A549 (cell line): ENCODE results near the gene ACAA1.

ENCODE experiments used
- BHLHE40 ChIP-seq: IDR thresholded peaks from 2 replicates; pipeline ENCODE4 v1.6.1; 2012; ENCODE audit warnings: low read depth, low read length, inconsistent platforms
- EHMT2 ChIP-seq: fragments of 200-600 bp; sonication (generic); IDR thresholded peaks from 2 replicates; pipeline ENCODE4 v1.6.1; 2016; ENCODE audit warnings: antibody characterized with exemption, low read depth, mild to moderate bottlenecking, moderate library complexity
- KDM5A ChIP-seq: fragments of 200-600 bp; sonication (generic); IDR thresholded peaks from 2 replicates; pipeline ENCODE4 v1.6.1; 2016; ENCODE audit warnings: antibody characterized with exemption, mild to moderate bottlenecking
- POLR2A ChIP-seq: IDR thresholded peaks from 2 replicates; pipeline ENCODE4 v1.6.1; 2012; ENCODE audit warnings: mild to moderate bottlenecking, low read length
- TP53 ChIP-seq: fragments of 250-450 bp; sonication (Bioruptor Pico); IDR thresholded peaks from 2 replicates; pipeline ENCODE4 v1.5.0; 2021; ENCODE audit warnings: mild to moderate bottlenecking, moderate library complexity
- TF ChIP-seq, protein P1 (sequence below): fragments of >200 bp; sonication (Bioruptor Twin); formaldehyde crosslinking; IDR thresholded peaks from 3 replicates; pipeline ENCODE4 v1.5.1; 2016
- TF ChIP-seq, protein P2 (sequence below): fragments of 450-650 bp; IDR thresholded peaks from 2 replicates; pipeline ENCODE4 v1.6.1; 2014; ENCODE audit warnings: antibody characterized with exemption

DNA sequence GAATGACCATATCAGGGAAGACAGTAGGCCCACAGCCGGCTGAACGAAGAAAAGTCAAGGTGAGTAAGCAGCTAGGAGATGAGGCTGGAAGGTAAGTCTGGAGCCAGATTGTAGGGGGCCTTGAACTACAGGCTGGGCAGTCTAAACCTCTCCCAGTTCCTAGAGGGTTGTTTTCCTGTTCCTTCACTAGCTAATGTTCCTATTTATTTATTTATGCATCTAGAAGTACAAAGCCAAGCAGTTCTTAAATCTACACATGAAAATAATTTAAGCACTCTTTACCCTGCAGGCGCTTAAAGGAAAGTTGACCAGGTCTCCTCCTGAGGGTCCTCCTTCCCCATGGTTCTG lies 3.7 kb downstream of the ACAA1 start:
- TF ChIP-seq, protein P1, sequence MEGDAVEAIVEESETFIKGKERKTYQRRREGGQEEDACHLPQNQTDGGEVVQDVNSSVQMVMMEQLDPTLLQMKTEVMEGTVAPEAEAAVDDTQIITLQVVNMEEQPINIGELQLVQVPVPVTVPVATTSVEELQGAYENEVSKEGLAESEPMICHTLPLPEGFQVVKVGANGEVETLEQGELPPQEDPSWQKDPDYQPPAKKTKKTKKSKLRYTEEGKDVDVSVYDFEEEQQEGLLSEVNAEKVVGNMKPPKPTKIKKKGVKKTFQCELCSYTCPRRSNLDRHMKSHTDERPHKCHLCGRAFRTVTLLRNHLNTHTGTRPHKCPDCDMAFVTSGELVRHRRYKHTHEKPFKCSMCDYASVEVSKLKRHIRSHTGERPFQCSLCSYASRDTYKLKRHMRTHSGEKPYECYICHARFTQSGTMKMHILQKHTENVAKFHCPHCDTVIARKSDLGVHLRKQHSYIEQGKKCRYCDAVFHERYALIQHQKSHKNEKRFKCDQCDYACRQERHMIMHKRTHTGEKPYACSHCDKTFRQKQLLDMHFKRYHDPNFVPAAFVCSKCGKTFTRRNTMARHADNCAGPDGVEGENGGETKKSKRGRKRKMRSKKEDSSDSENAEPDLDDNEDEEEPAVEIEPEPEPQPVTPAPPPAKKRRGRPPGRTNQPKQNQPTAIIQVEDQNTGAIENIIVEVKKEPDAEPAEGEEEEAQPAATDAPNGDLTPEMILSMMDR = no peak
- TF ChIP-seq TP53 (CRISPR knock-in tag) (no peak), POLR2A (no peak), BHLHE40 (no peak), KDM5A (no peak), EHMT2 (no peak)
- TF ChIP-seq, protein P2, sequence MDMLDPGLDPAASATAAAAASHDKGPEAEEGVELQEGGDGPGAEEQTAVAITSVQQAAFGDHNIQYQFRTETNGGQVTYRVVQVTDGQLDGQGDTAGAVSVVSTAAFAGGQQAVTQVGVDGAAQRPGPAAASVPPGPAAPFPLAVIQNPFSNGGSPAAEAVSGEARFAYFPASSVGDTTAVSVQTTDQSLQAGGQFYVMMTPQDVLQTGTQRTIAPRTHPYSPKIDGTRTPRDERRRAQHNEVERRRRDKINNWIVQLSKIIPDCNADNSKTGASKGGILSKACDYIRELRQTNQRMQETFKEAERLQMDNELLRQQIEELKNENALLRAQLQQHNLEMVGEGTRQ = no peak
